NCI-H2107 (cell line): ENCODE results near the gene STN1.

Source experiments
- DNase-seq: peaks from one replicate; lab custom pipeline; 2025; lab: John Stamatoyannopoulos, UW

STN1 gene

GRCh38 chr10:103929381-103929921 is 11.5 kb upstream of the STN1 start:
- DNase-seq, result no peak

GRCh38 chr10:103928784-103929183 is 10.8 kb upstream of the STN1 start:
- no peak for DNase-seq

GRCh38 chr10:103926722-103927319 is 8.8 kb upstream of the STN1 start:
- no peak for DNase-seq

GRCh38 chr10:103925591-103925990 is 7.6 kb upstream of the STN1 start:
- DNase-seq, result no peak

- DNase-seq, result no peak
These were observed 5.5 kb upstream of the STN1 start for GRCh38 chr10:103923502-103923901.

- DNase-seq, result no peak
These were observed 4.7 kb upstream of the STN1 start for GRCh38 chr10:103922659-103923058.

- no peak for DNase-seq
These were observed 3.8 kb upstream of the STN1 start for GRCh38 chr10:103921750-103922195.

- no peak for DNase-seq
These were observed 3.3 kb upstream of the STN1 start for GRCh38 chr10:103921248-103921647.

- no peak for DNase-seq
These were observed 1.7 kb upstream of the STN1 start for GRCh38 chr10:103919648-103920025.

GRCh38 chr10:103917302-103918052 is 507 bp downstream of the STN1 start:
- no peak for DNase-seq

- DNase-seq, result no peak
These were observed 1.1 kb downstream of the STN1 start for GRCh38 chr10:103916876-103917275.

GRCh38 chr10:103916254-103916653 is 1.7 kb downstream of the STN1 start:
- no peak for DNase-seq

GRCh38 chr10:103915796-103916195 is 2.2 kb downstream of the STN1 start:
- DNase-seq, result no peak

- no peak for DNase-seq
These were observed 5.2 kb downstream of the STN1 start for GRCh38 chr10:103912759-103913158.

GRCh38 chr10:103911021-103911459 is 6.9 kb downstream of the STN1 start:
- DNase-seq, result no peak

- DNase-seq, result no peak
These were observed 7.5 kb downstream of the STN1 start for GRCh38 chr10:103910442-103911012.

GRCh38 chr10:103905441-103905840 is 12.5 kb downstream of the STN1 start:
- no peak for DNase-seq

- DNase-seq, result no peak
These were observed 16.7 kb downstream of the STN1 start for GRCh38 chr10:103901299-103901698.

GRCh38 chr10:103899312-103899711 is 18.7 kb downstream of the STN1 start:
- no peak for DNase-seq

GRCh38 chr10:103897241-103897774 is 20.7 kb downstream of the STN1 start:
- no peak for DNase-seq

GRCh38 chr10:103896225-103896624 is 21.8 kb downstream of the STN1 start:
- DNase-seq, result no peak

- no peak for DNase-seq
These were observed 22.4 kb downstream of the STN1 start for GRCh38 chr10:103895411-103896186.
